ENCODE measurements around the gene ELAVL3.

Gene ELAVL3

GRCh38 chr19:11480715-11481533 lies at the start of gene ELAVL3:
Gene ELAVL3 (minus strand): TSS chr19:11481046. CDS start chr19:11480608, 438 bp downstream.
- DNase-seq: no peak

- peak; percentile 95 for DNase-seq
Measured at GRCh38 chr19:11530432-11530831, 49.6 kb upstream of the ELAVL3 start.

- peak; percentile 99 for DNase-seq
Measured at GRCh38 chr19:11528551-11529341, 47.9 kb upstream of the ELAVL3 start, which contains the start of gene ECSIT. Gene ECSIT (minus strand): TSS chr19:11529134. CDS start chr19:11519170, 9,964 bp downstream.

GRCh38 chr19:11519138-11519537 lies 38.3 kb upstream of the ELAVL3 start:
- no peak for DNase-seq

- no peak for DNase-seq
Measured at GRCh38 chr19:11513946-11514345, 33.1 kb upstream of the ELAVL3 start.

GRCh38 chr19:11510444-11510843 lies 29.6 kb upstream of the ELAVL3 start:
- no peak for DNase-seq

- no peak for DNase-seq
Measured at GRCh38 chr19:11507370-11508078, 26.7 kb upstream of the ELAVL3 start.

- DNase-seq: no peak
Measured at GRCh38 chr19:11506967-11507366, 26.1 kb upstream of the ELAVL3 start.

GRCh38 chr19:11506101-11506555 lies 25.3 kb upstream of the ELAVL3 start:
- no peak for DNase-seq

- peak; percentile 98 for DNase-seq
Measured at GRCh38 chr19:11505504-11506100, 24.8 kb upstream of the ELAVL3 start, which contains the start of gene ZNF653. Gene ZNF653 (minus strand): TSS chr19:11505839. CDS start chr19:11505786, 53 bp downstream.

- peak; percentile 98 for DNase-seq
Measured at GRCh38 chr19:11505032-11505503, 24.2 kb upstream of the ELAVL3 start.

- DNase-seq: no peak
Measured at GRCh38 chr19:11504502-11505031, 23.7 kb upstream of the ELAVL3 start.

- peak; percentile 67 for DNase-seq
Measured at GRCh38 chr19:11499890-11500420, 19.1 kb upstream of the ELAVL3 start.

GRCh38 chr19:11499220-11499726 lies 18.4 kb upstream of the ELAVL3 start:
- peak; percentile 28 for DNase-seq

- peak; percentile 82 for DNase-seq
Measured at GRCh38 chr19:11496391-11497163, 15.7 kb upstream of the ELAVL3 start.

- DNase-seq: no peak
Measured at GRCh38 chr19:11495885-11496284, 15.0 kb upstream of the ELAVL3 start.

- DNase-seq: no peak
Measured at GRCh38 chr19:11495481-11495880, 14.6 kb upstream of the ELAVL3 start.

- no peak for DNase-seq
Measured at GRCh38 chr19:11494634-11495285, 13.9 kb upstream of the ELAVL3 start.

GRCh38 chr19:11489378-11489777 lies 8.5 kb upstream of the ELAVL3 start:
- no peak for DNase-seq

Data from hematopoietic multipotent progenitor cell treated with erythropoietin and hydrocortisone succinate and interleukin-3 and kit ligand, for 4 days (in vitro differentiated cells).